ENCODE results near the gene PLPPR3. TPM values are rescaled to one million over a fixed set of nuclear protein-coding genes. Genes with fewer than 3 reads are reported as not detected.

Gene PLPPR3
- total RNA-seq, 2 experiments from 2014 or later: not detected

GRCh38 chr19:834216-834615, 12.5 kb upstream of the PLPPR3 start:
- Mint-ChIP-seq H3K4me3 (no peak overlapping the region), H3K27me3 (peaks cover 8% of the 10 kb centered on the region), H3K27ac (no peak overlapping the region), H3K9me3 (no peaks in the 10 kb centered on the region), H3K4me1 (ENCODE audit: low read depth) (peaks cover 2% of the 10 kb centered on the region), H3K36me3 (ENCODE audit: low read depth) (no peaks in the 10 kb centered on the region)
- no peak for TF ChIP-seq CTCF (IDR thresholded peaks at IDR 0.05)
- POLR2A ChIA-PET: no interaction called here
- ATAC-seq: no peak
- no peak for DNase-seq
- CTCF ChIA-PET: no interaction called here
- intact Hi-C loops (cut with micrococcal nuclease): no loop called here

- no peak overlapping the region for H3K4me3 Mint-ChIP-seq
- no peak for TF ChIP-seq CTCF (IDR thresholded peaks at IDR 0.05)
- POLR2A ChIA-PET: no interaction called here
- ATAC-seq: no peak
- intact Hi-C loops (cut with micrococcal nuclease): no loop called here
- DNase-seq: no peak
- H3K36me3 Mint-ChIP-seq (ENCODE audit: low read depth): no peaks in the 10 kb centered on the region
- H3K27me3 Mint-ChIP-seq: peaks cover 4% of the 10 kb centered on the region
- no peaks in the 10 kb centered on the region for H3K9me3 Mint-ChIP-seq
- peaks cover 2% of the 10 kb centered on the region for H3K4me1 Mint-ChIP-seq (ENCODE audit: low read depth)
- H3K27ac Mint-ChIP-seq: no peak overlapping the region
- CTCF ChIA-PET: interaction anchor here (0.6 kb wide), 1 partner anchor 61 kb away, joined by 3 read pairs; no protein-coding TSS in a partner anchor
Observed at GRCh38 chr19:831407-832369, 9.9 kb upstream of the PLPPR3 start.

GRCh38 chr19:829129-829758, 7.5 kb upstream of the PLPPR3 start:
- POLR2A ChIA-PET: no interaction called here
- Mint-ChIP-seq H3K9me3 (no peaks in the 10 kb centered on the region), H3K27ac (no peak overlapping the region), H3K4me1 (ENCODE audit: low read depth) (no peaks in the 10 kb centered on the region), H3K36me3 (ENCODE audit: low read depth) (no peaks in the 10 kb centered on the region), H3K27me3 (peaks cover 3% of the 10 kb centered on the region), H3K4me3 (no peak overlapping the region)
- no peak for TF ChIP-seq CTCF (IDR thresholded peaks at IDR 0.05)
- ATAC-seq (no peak), DNase-seq (no peak)
- intact Hi-C loops (cut with micrococcal nuclease): no loop called here
- CTCF ChIA-PET: no interaction called here

- intact Hi-C loops (cut with micrococcal nuclease): no loop called here
- no peaks in the 10 kb centered on the region for H3K4me1 Mint-ChIP-seq (ENCODE audit: low read depth)
- no peaks in the 10 kb centered on the region for H3K9me3 Mint-ChIP-seq
- H3K36me3 Mint-ChIP-seq (ENCODE audit: low read depth): no peaks in the 10 kb centered on the region
- ChIA-PET CTCF (no interaction called here), POLR2A (interaction anchor here (0.8 to 1.4 kb wide), 3 partner anchors 12 to 23 kb away, joined by 3 to 5 read pairs (median 4); no protein-coding TSS in a partner anchor)
- ATAC-seq (no peak), DNase-seq (no peak)
- TF ChIP-seq CTCF (IDR thresholded peaks at IDR 0.05): no peak
- H3K27ac Mint-ChIP-seq: no peak within 1 kb of the TSS
- peaks cover 7% of the 10 kb centered on the region for H3K27me3 Mint-ChIP-seq
- no peak within 1 kb of the TSS for H3K4me3 Mint-ChIP-seq
Observed at GRCh38 chr19:827710-828321, 6.1 kb upstream of the PLPPR3 start, which contains the start of gene AZU1. Gene AZU1, plus strand, starts transcription at chr19:827837. Its CDS starts 10 bp downstream, at chr19:827847.

Data from activated CD8-positive, alpha-beta T cell treated with anti-CD3 and anti-CD28 coated beads for 36 hours (primary cell).